ENCODE measurements around the gene HSD17B10.

The HSD17B10 gene

GRCh38 chrX:53449632-53450031, 15.5 kb upstream of the HSD17B10 start:
- no peak for DNase-seq (ENCODE audit: low read depth in 1 of 2, low spot score in 1 of 2)
- TF ChIP-seq, protein P1, sequence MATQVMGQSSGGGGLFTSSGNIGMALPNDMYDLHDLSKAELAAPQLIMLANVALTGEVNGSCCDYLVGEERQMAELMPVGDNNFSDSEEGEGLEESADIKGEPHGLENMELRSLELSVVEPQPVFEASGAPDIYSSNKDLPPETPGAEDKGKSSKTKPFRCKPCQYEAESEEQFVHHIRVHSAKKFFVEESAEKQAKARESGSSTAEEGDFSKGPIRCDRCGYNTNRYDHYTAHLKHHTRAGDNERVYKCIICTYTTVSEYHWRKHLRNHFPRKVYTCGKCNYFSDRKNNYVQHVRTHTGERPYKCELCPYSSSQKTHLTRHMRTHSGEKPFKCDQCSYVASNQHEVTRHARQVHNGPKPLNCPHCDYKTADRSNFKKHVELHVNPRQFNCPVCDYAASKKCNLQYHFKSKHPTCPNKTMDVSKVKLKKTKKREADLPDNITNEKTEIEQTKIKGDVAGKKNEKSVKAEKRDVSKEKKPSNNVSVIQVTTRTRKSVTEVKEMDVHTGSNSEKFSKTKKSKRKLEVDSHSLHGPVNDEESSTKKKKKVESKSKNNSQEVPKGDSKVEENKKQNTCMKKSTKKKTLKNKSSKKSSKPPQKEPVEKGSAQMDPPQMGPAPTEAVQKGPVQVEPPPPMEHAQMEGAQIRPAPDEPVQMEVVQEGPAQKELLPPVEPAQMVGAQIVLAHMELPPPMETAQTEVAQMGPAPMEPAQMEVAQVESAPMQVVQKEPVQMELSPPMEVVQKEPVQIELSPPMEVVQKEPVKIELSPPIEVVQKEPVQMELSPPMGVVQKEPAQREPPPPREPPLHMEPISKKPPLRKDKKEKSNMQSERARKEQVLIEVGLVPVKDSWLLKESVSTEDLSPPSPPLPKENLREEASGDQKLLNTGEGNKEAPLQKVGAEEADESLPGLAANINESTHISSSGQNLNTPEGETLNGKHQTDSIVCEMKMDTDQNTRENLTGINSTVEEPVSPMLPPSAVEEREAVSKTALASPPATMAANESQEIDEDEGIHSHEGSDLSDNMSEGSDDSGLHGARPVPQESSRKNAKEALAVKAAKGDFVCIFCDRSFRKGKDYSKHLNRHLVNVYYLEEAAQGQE (IDR thresholded peaks at IDR 0.05; ENCODE audit: insufficient replicate concordance, low read depth), result no peak
- TF ChIP-seq, protein P2, sequence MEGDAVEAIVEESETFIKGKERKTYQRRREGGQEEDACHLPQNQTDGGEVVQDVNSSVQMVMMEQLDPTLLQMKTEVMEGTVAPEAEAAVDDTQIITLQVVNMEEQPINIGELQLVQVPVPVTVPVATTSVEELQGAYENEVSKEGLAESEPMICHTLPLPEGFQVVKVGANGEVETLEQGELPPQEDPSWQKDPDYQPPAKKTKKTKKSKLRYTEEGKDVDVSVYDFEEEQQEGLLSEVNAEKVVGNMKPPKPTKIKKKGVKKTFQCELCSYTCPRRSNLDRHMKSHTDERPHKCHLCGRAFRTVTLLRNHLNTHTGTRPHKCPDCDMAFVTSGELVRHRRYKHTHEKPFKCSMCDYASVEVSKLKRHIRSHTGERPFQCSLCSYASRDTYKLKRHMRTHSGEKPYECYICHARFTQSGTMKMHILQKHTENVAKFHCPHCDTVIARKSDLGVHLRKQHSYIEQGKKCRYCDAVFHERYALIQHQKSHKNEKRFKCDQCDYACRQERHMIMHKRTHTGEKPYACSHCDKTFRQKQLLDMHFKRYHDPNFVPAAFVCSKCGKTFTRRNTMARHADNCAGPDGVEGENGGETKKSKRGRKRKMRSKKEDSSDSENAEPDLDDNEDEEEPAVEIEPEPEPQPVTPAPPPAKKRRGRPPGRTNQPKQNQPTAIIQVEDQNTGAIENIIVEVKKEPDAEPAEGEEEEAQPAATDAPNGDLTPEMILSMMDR (IDR thresholded peaks at IDR 0.05; ENCODE audit: insufficient read depth, low read length), result no peak
- no peak for TF ChIP-seq GABPA (IDR thresholded peaks at IDR 0.05; ENCODE audit: low read depth)
- no peak for TF ChIP-seq SPI1 (IDR thresholded peaks at IDR 0.05; ENCODE audit: borderline replicate concordance, low read depth)
- Histone ChIP-seq H3K4me3 (replicated peaks; ENCODE audit: insufficient read depth, low read length) (no peak overlapping the region), H3K27ac (replicated peaks) (no peak overlapping the region), H3K27me3 (ENCODE audit: insufficient read depth, poor library complexity, severe bottlenecking) (no peaks in the 10 kb centered on the region)

DNA sequence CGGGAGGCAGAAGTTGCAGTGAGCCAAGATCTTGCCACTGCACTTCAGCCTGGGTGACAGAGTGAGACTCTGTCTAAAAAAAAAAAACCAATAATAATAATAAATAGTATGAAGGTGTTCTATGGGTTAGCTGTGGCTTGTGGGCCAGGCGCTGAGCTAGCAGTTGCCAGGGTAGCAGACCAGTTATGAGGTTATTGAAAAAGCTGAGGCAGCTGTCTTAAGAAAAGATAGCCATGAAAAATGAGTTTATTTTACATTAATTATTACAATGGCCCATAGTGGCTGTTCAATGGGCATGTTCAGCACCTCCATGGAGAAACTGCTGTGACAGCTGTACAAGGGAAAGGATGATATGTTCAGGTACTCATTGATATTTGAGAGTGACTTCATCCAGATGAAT, 13.3 kb upstream of the HSD17B10 start:
- no peak for DNase-seq (ENCODE audit: low read depth in 1 of 2, low spot score in 1 of 2)
- H3K27ac ChIP-seq (replicated peaks), result no peak overlapping the region
- TF ChIP-seq, protein P2 (IDR thresholded peaks at IDR 0.05; ENCODE audit: insufficient read depth, low read length), result no peak
- no peak for TF ChIP-seq GABPA (IDR thresholded peaks at IDR 0.05; ENCODE audit: low read depth)
- TF ChIP-seq, protein P1 (IDR thresholded peaks at IDR 0.05; ENCODE audit: insufficient replicate concordance, low read depth), result no peak
- no peak for TF ChIP-seq SPI1 (IDR thresholded peaks at IDR 0.05; ENCODE audit: borderline replicate concordance, low read depth)
- TF ChIP-seq POLR2AphosphoS5 (IDR thresholded peaks at IDR 0.05; ENCODE audit: low read depth), result no peak
- no peak overlapping the region for H3K4me3 ChIP-seq (replicated peaks; ENCODE audit: insufficient read depth, low read length)
- no peaks in the 10 kb centered on the region for H3K27me3 ChIP-seq (ENCODE audit: insufficient read depth, poor library complexity, severe bottlenecking)

DNA sequence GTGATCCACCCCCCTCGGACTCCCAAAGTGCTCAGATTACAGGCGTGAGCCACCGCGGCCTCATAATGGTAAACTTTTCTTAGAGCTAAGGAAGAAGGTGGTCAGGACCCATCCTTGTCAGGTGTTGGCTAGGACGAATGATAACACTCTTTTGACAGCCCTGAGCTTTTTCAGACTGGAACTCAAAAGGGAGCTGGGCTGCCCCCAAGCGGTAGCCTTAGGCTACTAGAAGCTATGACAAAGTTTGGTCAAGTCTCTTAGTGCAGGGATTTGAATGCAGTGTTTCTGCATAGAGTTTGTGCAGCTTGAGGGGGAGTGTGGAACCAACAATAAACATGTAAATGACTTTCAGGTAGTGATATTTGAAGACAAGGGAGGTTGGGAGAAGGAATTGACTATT, 11.8 kb upstream of the HSD17B10 start:
- TF ChIP-seq, protein P1 (IDR thresholded peaks at IDR 0.05; ENCODE audit: insufficient replicate concordance, low read depth), result no peak
- TF ChIP-seq, protein P2 (IDR thresholded peaks at IDR 0.05; ENCODE audit: insufficient read depth, low read length), result peak; percentile 39
- Histone ChIP-seq H3K4me3 (replicated peaks; ENCODE audit: insufficient read depth, low read length) (no peak overlapping the region), H3K27me3 (ENCODE audit: insufficient read depth, poor library complexity, severe bottlenecking) (no peaks in the 10 kb centered on the region), H3K27ac (replicated peaks) (no peak overlapping the region)
- peak in 1 of 2 experiments; percentile 68 for DNase-seq (ENCODE audit: low read depth in 1 of 2, low spot score in 1 of 2)

Measured in HL-60 (cell line).